ENCODE data around the gene KCNH8.

DNA sequence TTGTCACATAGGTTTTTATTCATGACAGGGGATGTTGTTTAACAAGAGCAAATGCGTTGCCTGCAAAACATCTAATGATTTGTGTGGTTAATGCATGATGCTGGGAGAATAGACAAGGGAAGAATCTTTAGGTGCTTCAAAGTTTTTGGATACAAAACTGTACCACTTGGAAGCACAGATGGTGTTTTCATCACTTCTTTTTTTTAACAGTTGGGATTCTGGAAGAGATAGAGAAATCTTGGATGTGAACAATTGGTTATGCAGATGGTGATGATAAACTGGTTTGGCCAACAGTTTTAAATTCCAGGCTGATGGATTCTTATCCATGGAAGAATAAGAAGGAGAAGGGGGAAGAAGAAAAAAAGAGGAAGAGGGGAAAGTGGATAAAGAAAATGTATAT is 379.4 kb downstream of the KCNH8 start:
- TF ChIP-seq, protein P1, sequence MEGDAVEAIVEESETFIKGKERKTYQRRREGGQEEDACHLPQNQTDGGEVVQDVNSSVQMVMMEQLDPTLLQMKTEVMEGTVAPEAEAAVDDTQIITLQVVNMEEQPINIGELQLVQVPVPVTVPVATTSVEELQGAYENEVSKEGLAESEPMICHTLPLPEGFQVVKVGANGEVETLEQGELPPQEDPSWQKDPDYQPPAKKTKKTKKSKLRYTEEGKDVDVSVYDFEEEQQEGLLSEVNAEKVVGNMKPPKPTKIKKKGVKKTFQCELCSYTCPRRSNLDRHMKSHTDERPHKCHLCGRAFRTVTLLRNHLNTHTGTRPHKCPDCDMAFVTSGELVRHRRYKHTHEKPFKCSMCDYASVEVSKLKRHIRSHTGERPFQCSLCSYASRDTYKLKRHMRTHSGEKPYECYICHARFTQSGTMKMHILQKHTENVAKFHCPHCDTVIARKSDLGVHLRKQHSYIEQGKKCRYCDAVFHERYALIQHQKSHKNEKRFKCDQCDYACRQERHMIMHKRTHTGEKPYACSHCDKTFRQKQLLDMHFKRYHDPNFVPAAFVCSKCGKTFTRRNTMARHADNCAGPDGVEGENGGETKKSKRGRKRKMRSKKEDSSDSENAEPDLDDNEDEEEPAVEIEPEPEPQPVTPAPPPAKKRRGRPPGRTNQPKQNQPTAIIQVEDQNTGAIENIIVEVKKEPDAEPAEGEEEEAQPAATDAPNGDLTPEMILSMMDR (conservative IDR thresholded peaks at IDR 0.05; ENCODE audit: low read length), result no peak
- no peak for TF ChIP-seq EZH2phosphoT487 (IDR thresholded peaks at IDR 0.05; ENCODE audit: borderline replicate concordance, low read depth, low read length)

Data from OCI-LY7 (cell line).